Urinary bladder (tissue), 4 donors: ENCODE results near the gene HAT1. TPM values are rescaled to one million over a fixed set of nuclear protein-coding genes. Genes with fewer than 3 reads are reported as not detected.
"Not testable (repeated sequence)": the region's sequence is repeated elsewhere in the genome, so short reads cannot be mapped to it uniquely, and the experiment has no call there.

ENCODE experiments used
- DNase-seq: peaks from one replicate; pipeline ENCODE4 v3.0.0-alpha.2; 2015; ENCODE audit errors: extremely low spot score
- H3K27ac ChIP-seq: one replicate; pipeline ENCODE4 v1.5.1; 2013; ENCODE audit warnings: low read depth, mild to moderate bottlenecking, moderate library complexity
- H3K36me3 ChIP-seq: one replicate; pipeline ENCODE4 v1.6.1; 2013; ENCODE audit warnings: mild to moderate bottlenecking, moderate library complexity; ENCODE audit not compliant: insufficient read depth
- H3K4me1 ChIP-seq: one replicate; pipeline ENCODE4 v1.6.1; 2013; ENCODE audit warnings: mild to moderate bottlenecking, moderate library complexity; ENCODE audit not compliant: insufficient read depth
- H3K4me3 ChIP-seq: one replicate; pipeline ENCODE4 v1.5.1; 2013; ENCODE audit warnings: low read depth, low read length
- WGBS: extraction: QIAGEN DNeasy Blood & Tissue Kit; methylation state at CpG from one replicate; pipeline ENCODE4 v1.1.7; 2013; 5-methylcytosine and 5-hydroxymethylcytosine counted together
- polyA plus RNA-seq: library from polyadenylated mRNA; stranded (reverse); fragments of 200-250 nt; gene quantifications from one replicate; pipeline ENCODE4 v1.2.3, GENCODE V29; 2013
- total RNA-seq: library from RNA; depleted of rRNA; stranded (reverse); fragments of >200 nt; gene quantifications from one replicate; pipeline ENCODE4 v1.2.3, GENCODE V29; 2014
- donor health status: healthy with polysubstance abuse.
- donor health status: healthy.

HAT1 gene
- total and polyA plus RNA-seq, 2 donors = 39.3 to 60.8 TPM

GRCh38 chr2:171968509-171968908, 46.2 kb downstream of the HAT1 start:
- DNase-seq = no peak
- H3K4me1 ChIP-seq = no peaks in the 10 kb centered on the region
- no peak overlapping the region for H3K4me3 ChIP-seq
- no peak overlapping the region for H3K27ac ChIP-seq
- H3K36me3 ChIP-seq = peaks cover 2% of the 10 kb centered on the region

GRCh38 chr2:171972329-171972982, 50.2 kb downstream of the HAT1 start:
- WGBS = 95% methylated on average over 2 of the region's 2 CpGs
- DNase-seq = no peak
- Histone ChIP-seq H3K36me3 (no peaks in the 10 kb centered on the region), H3K4me1 (no peaks in the 10 kb centered on the region), H3K4me3 (no peak overlapping the region), H3K27ac (no peak overlapping the region)

- Histone ChIP-seq H3K27ac (no peak overlapping the region), H3K36me3 (no peaks in the 10 kb centered on the region), H3K4me3 (no peak overlapping the region), H3K4me1 (no peaks in the 10 kb centered on the region)
- no peak for DNase-seq
- WGBS = over 99% methylated on average over 4 of the region's 4 CpGs
These were observed 56.8 kb downstream of the HAT1 start for GRCh38 chr2:171979103-171979502.

- 99% methylated on average over 1 of the region's 1 CpG for WGBS
- H3K4me3 ChIP-seq, DNase-seq, H3K27ac ChIP-seq, H3K4me1 ChIP-seq, H3K36me3 ChIP-seq: not testable (repeated sequence)
These were observed 61.7 kb downstream of the HAT1 start for GRCh38 chr2:171983924-171984323.

- DNase-seq = no peak
- Histone ChIP-seq H3K4me3 (no peak overlapping the region), H3K36me3 (peaks cover 2% of the 10 kb centered on the region), H3K27ac (no peak overlapping the region), H3K4me1 (no peaks in the 10 kb centered on the region)
- 61% methylated on average over 2 of the region's 2 CpGs for WGBS
These were observed 62.8 kb downstream of the HAT1 start for GRCh38 chr2:171985076-171985475.

- no peak for DNase-seq
- Histone ChIP-seq H3K4me3 (no peak overlapping the region), H3K36me3 (peaks cover 2% of the 10 kb centered on the region), H3K4me1 (no peaks in the 10 kb centered on the region), H3K27ac (no peak overlapping the region)
- WGBS = 79% methylated on average over 4 of the region's 4 CpGs
These were observed 64.5 kb downstream of the HAT1 start for GRCh38 chr2:171986778-171987177.

GRCh38 chr2:171991027-171991426, 68.8 kb downstream of the HAT1 start:
- DNase-seq = no peak
- Histone ChIP-seq H3K4me3 (no peak overlapping the region), H3K27ac (no peak overlapping the region), H3K36me3 (peaks cover 2% of the 10 kb centered on the region), H3K4me1 (no peaks in the 10 kb centered on the region)
- WGBS = 90% methylated on average over 4 of the region's 4 CpGs

GRCh38 chr2:171995586-171995985, 73.3 kb downstream of the HAT1 start:
- no peak for DNase-seq
- WGBS = 59% methylated on average over 5 of the region's 5 CpGs

GRCh38 chr2:171996021-171996420, 73.8 kb downstream of the HAT1 start:
- WGBS = 76% methylated on average over 5 of the region's 5 CpGs
- Histone ChIP-seq H3K4me1 (no peaks in the 10 kb centered on the region), H3K4me3 (no peak overlapping the region), H3K36me3 (no peaks in the 10 kb centered on the region), H3K27ac (no peak overlapping the region)
- no peak for DNase-seq

More at GRCh38 chr2:171995586-171995985, 73.3 kb downstream of the HAT1 start:
- H3K4me3 ChIP-seq = no peak overlapping the region
- no peaks in the 10 kb centered on the region for H3K4me1 ChIP-seq
- no peak overlapping the region for H3K27ac ChIP-seq
- H3K36me3 ChIP-seq = no peaks in the 10 kb centered on the region

- not testable (repeated sequence) for H3K36me3 ChIP-seq, DNase-seq
- 83% methylated on average over 5 of the region's 5 CpGs for WGBS
These were observed 74.8 kb downstream of the HAT1 start for GRCh38 chr2:171997031-171997430.

GRCh38 chr2:171999161-171999560, 76.9 kb downstream of the HAT1 start:
- H3K27ac ChIP-seq = no peak overlapping the region
- 43% methylated on average over 4 of the region's 4 CpGs for WGBS
- no peak for DNase-seq
- peak overlapping the region; percentile 68 for H3K4me3 ChIP-seq
- no peaks in the 10 kb centered on the region for H3K4me1 ChIP-seq
- no peaks in the 10 kb centered on the region for H3K36me3 ChIP-seq

More at GRCh38 chr2:171997031-171997430, 74.8 kb downstream of the HAT1 start:
- H3K4me3 ChIP-seq, H3K27ac ChIP-seq, H3K4me1 ChIP-seq: not testable (repeated sequence)

GRCh38 chr2:171999604-172000469, 77.6 kb downstream of the HAT1 start, which contains the start of gene METAP1D:
TSS of gene METAP1D (plus strand) at chr2:171999953. CDS start at chr2:171999970, 17 bp downstream.
- no peaks in the 10 kb centered on the region for H3K36me3 ChIP-seq
- no peaks in the 10 kb centered on the region for H3K4me1 ChIP-seq
- WGBS = under 1% methylated on average over 73 of the region's 73 CpGs
- no peak within 1 kb of the TSS for H3K27ac ChIP-seq
- peak; percentile 62 for DNase-seq
- peak within 1 kb of the TSS; percentile 68 for H3K4me3 ChIP-seq

GRCh38 chr2:172000696-172001361, 78.6 kb downstream of the HAT1 start:
- Histone ChIP-seq H3K36me3 (no peaks in the 10 kb centered on the region), H3K4me1 (no peaks in the 10 kb centered on the region), H3K4me3 (no peak overlapping the region), H3K27ac (no peak overlapping the region)
- no peak for DNase-seq
- 82% methylated on average over 13 of the region's 13 CpGs for WGBS
